GM21786 (cell line): ENCODE data around the gene POLDIP3.
"Not testable (repeated sequence)": the region's sequence is repeated elsewhere in the genome, so short reads cannot be mapped to it uniquely, and the experiment has no call there.

Experiments
- ATAC-seq: cut with Tn5 transposase; IDR thresholded peaks from one replicate; pipeline ENCODE4 v1.9.1; 2021; ENCODE audit not compliant: unreplicated experiment

The POLDIP3 gene

GRCh38 chr22:42587588-42588175 lies 27.0 kb downstream of the POLDIP3 start:
- no peak for ATAC-seq

GRCh38 chr22:42586381-42586780 lies 28.3 kb downstream of the POLDIP3 start:
- ATAC-seq = no peak

- ATAC-seq = no peak
These were observed 29.6 kb downstream of the POLDIP3 start for GRCh38 chr22:42585096-42585495.

GRCh38 chr22:42584364-42584940 lies 30.2 kb downstream of the POLDIP3 start:
- no peak for ATAC-seq

GRCh38 chr22:42582987-42583386 lies 31.7 kb downstream of the POLDIP3 start:
- ATAC-seq = no peak

GRCh38 chr22:42581762-42582716 lies 32.6 kb downstream of the POLDIP3 start:
- no peak for ATAC-seq

- not testable (repeated sequence) for ATAC-seq
These were observed 33.4 kb downstream of the POLDIP3 start for GRCh38 chr22:42581194-42581761.

GRCh38 chr22:42580040-42580439 lies 34.6 kb downstream of the POLDIP3 start:
- ATAC-seq = not testable (repeated sequence)

GRCh38 chr22:42577623-42578240 lies 37.0 kb downstream of the POLDIP3 start:
- no peak for ATAC-seq

GRCh38 chr22:42577141-42577540 lies 37.5 kb downstream of the POLDIP3 start:
- not testable (repeated sequence) for ATAC-seq

- not testable (repeated sequence) for ATAC-seq
These were observed 38.6 kb downstream of the POLDIP3 start for GRCh38 chr22:42575996-42576574.

- ATAC-seq = not testable (repeated sequence)
These were observed 40.2 kb downstream of the POLDIP3 start for GRCh38 chr22:42574468-42574867.

GRCh38 chr22:42574046-42574445 lies 40.6 kb downstream of the POLDIP3 start:
- ATAC-seq = not testable (repeated sequence)

GRCh38 chr22:42571068-42571467 lies 43.6 kb downstream of the POLDIP3 start:
- ATAC-seq = not testable (repeated sequence)

- ATAC-seq = not testable (repeated sequence)
These were observed 44.1 kb downstream of the POLDIP3 start for GRCh38 chr22:42570580-42570979.

- not testable (repeated sequence) for ATAC-seq
These were observed 46.7 kb downstream of the POLDIP3 start for GRCh38 chr22:42567950-42568349.

- ATAC-seq = no peak
These were observed 48.7 kb downstream of the POLDIP3 start for GRCh38 chr22:42565956-42566355.

GRCh38 chr22:42564699-42565098 lies 50.0 kb downstream of the POLDIP3 start:
- ATAC-seq = no peak

- ATAC-seq = not testable (repeated sequence)
These were observed 50.7 kb downstream of the POLDIP3 start for GRCh38 chr22:42563943-42564342.

GRCh38 chr22:42562684-42563083 lies 52.0 kb downstream of the POLDIP3 start:
- no peak for ATAC-seq

- ATAC-seq = no peak
These were observed 52.4 kb downstream of the POLDIP3 start for GRCh38 chr22:42562279-42562678.
